Transverse colon (tissue), 3 donors: Measurements from ENCODE around the gene ABCG1.

Source experiments
- EP300 ChIP-seq: sonication (generic); formaldehyde crosslinking; IDR thresholded peaks from one replicate; pipeline ENCODE4 v1.6.1; 2017; ENCODE audit warnings: antibody characterized with exemption, low read depth
- TF ChIP-seq, protein P1 (sequence below), 5 experiments: fragments of 200-600 bp in 3 of 5; fragments of 450-650 bp in 2 of 5; sonication (generic) in 3 of 5; IDR thresholded peaks; 1 replicate in 2 of 5; 2 replicates in 3 of 5; pipeline ENCODE4 v1.5.1; 2016 to 2017; ENCODE audit warnings: antibody characterized with exemption in 5 of 5, inconsistent platforms in 3 of 5, mild to moderate bottlenecking in 2 of 5, moderate library complexity in 1 of 5

DNA sequence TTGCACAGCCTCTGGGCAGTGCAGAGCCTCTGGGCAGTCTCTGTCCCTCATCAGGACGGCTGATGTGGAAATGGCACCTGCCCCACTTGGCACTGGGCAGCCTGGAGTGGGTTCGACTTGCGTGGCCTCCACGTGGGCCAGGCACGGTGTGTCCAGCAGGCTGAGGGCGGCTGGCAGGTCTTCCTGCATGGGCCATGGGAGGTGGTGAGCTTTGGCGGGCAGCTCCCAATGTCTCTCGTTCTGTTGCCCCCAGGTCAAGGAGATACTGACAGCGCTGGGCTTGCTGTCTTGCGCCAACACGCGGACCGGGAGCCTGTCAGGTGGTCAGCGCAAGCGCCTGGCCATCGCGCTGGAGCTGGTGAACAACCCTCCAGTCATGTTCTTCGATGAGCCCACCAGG is 63.1 kb downstream of the ABCG1 start:
- TF ChIP-seq, protein P1, sequence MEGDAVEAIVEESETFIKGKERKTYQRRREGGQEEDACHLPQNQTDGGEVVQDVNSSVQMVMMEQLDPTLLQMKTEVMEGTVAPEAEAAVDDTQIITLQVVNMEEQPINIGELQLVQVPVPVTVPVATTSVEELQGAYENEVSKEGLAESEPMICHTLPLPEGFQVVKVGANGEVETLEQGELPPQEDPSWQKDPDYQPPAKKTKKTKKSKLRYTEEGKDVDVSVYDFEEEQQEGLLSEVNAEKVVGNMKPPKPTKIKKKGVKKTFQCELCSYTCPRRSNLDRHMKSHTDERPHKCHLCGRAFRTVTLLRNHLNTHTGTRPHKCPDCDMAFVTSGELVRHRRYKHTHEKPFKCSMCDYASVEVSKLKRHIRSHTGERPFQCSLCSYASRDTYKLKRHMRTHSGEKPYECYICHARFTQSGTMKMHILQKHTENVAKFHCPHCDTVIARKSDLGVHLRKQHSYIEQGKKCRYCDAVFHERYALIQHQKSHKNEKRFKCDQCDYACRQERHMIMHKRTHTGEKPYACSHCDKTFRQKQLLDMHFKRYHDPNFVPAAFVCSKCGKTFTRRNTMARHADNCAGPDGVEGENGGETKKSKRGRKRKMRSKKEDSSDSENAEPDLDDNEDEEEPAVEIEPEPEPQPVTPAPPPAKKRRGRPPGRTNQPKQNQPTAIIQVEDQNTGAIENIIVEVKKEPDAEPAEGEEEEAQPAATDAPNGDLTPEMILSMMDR (IDR thresholded peaks at IDR 0.05), result no peak
- no peak for TF ChIP-seq EP300
